Mesendoderm (in vitro differentiated cells): ENCODE results near the gene HDAC4.

Experiments used
- DNase-seq: peaks from one replicate; pipeline ENCODE4 v3.0.0; 2013
- H2AK5ac ChIP-seq: 2 replicates; pipeline ENCODE4 v1.6.1; 2013; ENCODE audit warnings: low read length, inconsistent platforms
- H2BK120ac ChIP-seq: 2 replicates; pipeline ENCODE4 v1.6.1; 2013; ENCODE audit warnings: low read depth, mild to moderate bottlenecking, low read length, moderate library complexity, mixed read lengths
- H2BK15ac ChIP-seq: replicated peaks from 2 replicates; pipeline ENCODE4 v1.6.1; 2013; ENCODE audit warnings: low read depth, mild to moderate bottlenecking, moderate library complexity
- H2BK5ac ChIP-seq: 2 replicates; pipeline ENCODE4 v1.6.1; 2013; ENCODE audit warnings: low read length, inconsistent platforms
- H3K18ac ChIP-seq: 2 replicates; pipeline ENCODE4 v1.6.1; 2013; ENCODE audit warnings: mild to moderate bottlenecking, low read length, mixed read lengths
- H3K23ac ChIP-seq: one replicate; pipeline ENCODE4 v1.6.1; 2013; ENCODE audit warnings: low read length
- H3K27ac ChIP-seq: 2 replicates; pipeline ENCODE4 v1.5.1; 2013; ENCODE audit warnings: low read depth, mild to moderate bottlenecking, inconsistent platforms, low read length, moderate library complexity
- H3K27me3 ChIP-seq: 2 replicates; pipeline ENCODE4 v1.6.1; 2013; ENCODE audit warnings: low read length, control low read depth, mild to moderate bottlenecking, inconsistent platforms; ENCODE audit not compliant: insufficient read depth, poor library complexity
- H3K36me3 ChIP-seq: 2 replicates; pipeline ENCODE4 v1.6.1; 2013; ENCODE audit warnings: low read length, inconsistent platforms; ENCODE audit not compliant: control insufficient read depth, insufficient read depth
- H3K4ac ChIP-seq: one replicate; pipeline ENCODE4 v1.6.1; 2013; ENCODE audit warnings: low read depth, mild to moderate bottlenecking, low read length, moderate library complexity
- H3K4me1 ChIP-seq: 2 replicates; pipeline ENCODE4 v1.6.1; 2013; ENCODE audit warnings: low read depth, low read length, inconsistent platforms; ENCODE audit not compliant: control insufficient read depth
- H3K4me2 ChIP-seq: 2 replicates; pipeline ENCODE4 v1.6.1; 2013; ENCODE audit warnings: low read length
- H3K4me3 ChIP-seq: 2 replicates; pipeline ENCODE4 v1.5.1; 2013; ENCODE audit warnings: mild to moderate bottlenecking, low read length
- H3K56ac ChIP-seq: one replicate; pipeline ENCODE4 v1.6.1; 2013; ENCODE audit warnings: low read length
- H3K79me1 ChIP-seq: 2 replicates; pipeline ENCODE4 v1.6.1; 2013; ENCODE audit warnings: low read length, inconsistent platforms
- H3K79me2 ChIP-seq: 2 replicates; pipeline ENCODE4 v1.6.1; 2013; ENCODE audit warnings: mild to moderate bottlenecking, low read length; ENCODE audit not compliant: control insufficient read depth, insufficient read depth
- H3K9ac ChIP-seq: 2 replicates; pipeline ENCODE4 v1.6.1; 2013; ENCODE audit warnings: low read length, inconsistent platforms
- H4K5ac ChIP-seq: one replicate; pipeline ENCODE4 v1.6.1; 2013; ENCODE audit warnings: low read length
- H4K8ac ChIP-seq: one replicate; pipeline ENCODE4 v1.6.1; 2013; ENCODE audit warnings: low read depth, mild to moderate bottlenecking, control low read depth, low read length, moderate library complexity
- WGBS: extraction: QIAGEN DNeasy Blood & Tissue Kit; methylation state at CpG from one replicate; pipeline ENCODE4 v1.1.7; 2013; ENCODE audit warnings: low lambda C conversion rate, missing lambda C conversion rate; ENCODE audit not compliant: insufficient coverage; ENCODE audit errors: extremely low coverage; 5-methylcytosine and 5-hydroxymethylcytosine counted together

HDAC4 gene

DNA sequence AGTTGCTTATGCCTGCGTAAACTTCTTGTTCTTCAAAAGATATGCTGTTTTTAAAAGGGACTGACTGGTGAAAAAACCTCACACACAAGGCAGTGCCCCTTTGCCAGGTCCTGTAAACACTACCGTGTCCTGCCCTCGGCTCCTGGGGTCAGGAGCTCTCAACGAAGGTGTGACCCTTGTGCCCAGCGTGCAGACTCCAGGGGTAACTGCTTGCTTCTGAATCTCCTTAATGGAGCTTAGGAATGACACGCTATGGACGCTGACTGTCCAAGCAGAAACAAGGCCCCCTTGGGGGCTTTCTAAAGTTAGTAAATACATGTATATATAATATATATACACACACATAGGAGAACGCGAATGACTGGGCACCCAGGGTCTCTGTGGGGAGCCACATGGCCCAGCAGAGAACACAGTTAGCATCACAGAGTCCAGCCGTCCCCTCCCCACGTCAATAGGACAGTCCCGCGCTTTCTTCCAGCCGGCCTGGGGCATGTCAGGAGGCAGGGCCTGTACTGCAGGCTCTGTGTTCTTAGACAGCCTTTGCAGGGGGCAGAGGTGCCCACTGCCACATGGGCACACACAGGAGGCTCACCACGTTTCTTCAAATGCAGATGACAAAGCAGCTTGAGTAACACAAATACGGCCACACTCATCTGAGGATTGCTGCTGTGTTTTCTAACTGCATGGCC, 96.1 kb downstream of the HDAC4 start:
- H3K27ac ChIP-seq: no peak overlapping the region
- peaks cover 2% of the 10 kb centered on the region for H3K4me1 ChIP-seq

GRCh38 chr2:239303711-239304532, 96.9 kb downstream of the HDAC4 start:
- WGBS: no CpG with 5 or more reads among the region's 21 CpGs
- H4K8ac ChIP-seq: no peak overlapping the region
- no peak overlapping the region for H2BK5ac ChIP-seq
- H3K27me3 ChIP-seq: no peaks in the 10 kb centered on the region
- H3K18ac ChIP-seq: no peak overlapping the region
- H3K4me2 ChIP-seq: no peak overlapping the region
- DNase-seq: no peak
- no peak overlapping the region for H3K9ac ChIP-seq
- no peak overlapping the region for H4K5ac ChIP-seq
- H3K4me1 ChIP-seq: peaks cover 2% of the 10 kb centered on the region
- H3K56ac ChIP-seq: no peak overlapping the region
- H2BK120ac ChIP-seq: no peak overlapping the region
- H3K36me3 ChIP-seq: no peaks in the 10 kb centered on the region
- peaks cover 17% of the 10 kb centered on the region for H3K79me1 ChIP-seq
- peaks cover 11% of the 10 kb centered on the region for H3K79me2 ChIP-seq
- H2AK5ac ChIP-seq: no peak overlapping the region
- H3K4ac ChIP-seq: no peak overlapping the region
- H3K4me3 ChIP-seq: no peak overlapping the region
- no peak overlapping the region for H2BK15ac ChIP-seq
- no peak overlapping the region for H3K27ac ChIP-seq
- H3K23ac ChIP-seq: no peak overlapping the region

More for the DNA sequence above, 96.1 kb downstream of the HDAC4 start:
- no peak overlapping the region for H3K9ac ChIP-seq
- no peak overlapping the region for H4K5ac ChIP-seq
- no peak for DNase-seq
- H2BK120ac ChIP-seq: no peak overlapping the region
- no peaks in the 10 kb centered on the region for H3K27me3 ChIP-seq
- peaks cover 12% of the 10 kb centered on the region for H3K79me2 ChIP-seq
- no peak overlapping the region for H3K23ac ChIP-seq
- WGBS: no CpG with 5 or more reads among the region's 16 CpGs
- H2BK15ac ChIP-seq: no peak overlapping the region
- no peak overlapping the region for H3K4ac ChIP-seq
- H3K36me3 ChIP-seq: no peaks in the 10 kb centered on the region
- no peak overlapping the region for H2BK5ac ChIP-seq
- H3K79me1 ChIP-seq: peaks cover 20% of the 10 kb centered on the region
- H3K4me2 ChIP-seq: no peak overlapping the region
- H3K56ac ChIP-seq: no peak overlapping the region
- H3K4me3 ChIP-seq: no peak overlapping the region
- no peak overlapping the region for H4K8ac ChIP-seq
- no peak overlapping the region for H2AK5ac ChIP-seq
- no peak overlapping the region for H3K18ac ChIP-seq

DNA sequence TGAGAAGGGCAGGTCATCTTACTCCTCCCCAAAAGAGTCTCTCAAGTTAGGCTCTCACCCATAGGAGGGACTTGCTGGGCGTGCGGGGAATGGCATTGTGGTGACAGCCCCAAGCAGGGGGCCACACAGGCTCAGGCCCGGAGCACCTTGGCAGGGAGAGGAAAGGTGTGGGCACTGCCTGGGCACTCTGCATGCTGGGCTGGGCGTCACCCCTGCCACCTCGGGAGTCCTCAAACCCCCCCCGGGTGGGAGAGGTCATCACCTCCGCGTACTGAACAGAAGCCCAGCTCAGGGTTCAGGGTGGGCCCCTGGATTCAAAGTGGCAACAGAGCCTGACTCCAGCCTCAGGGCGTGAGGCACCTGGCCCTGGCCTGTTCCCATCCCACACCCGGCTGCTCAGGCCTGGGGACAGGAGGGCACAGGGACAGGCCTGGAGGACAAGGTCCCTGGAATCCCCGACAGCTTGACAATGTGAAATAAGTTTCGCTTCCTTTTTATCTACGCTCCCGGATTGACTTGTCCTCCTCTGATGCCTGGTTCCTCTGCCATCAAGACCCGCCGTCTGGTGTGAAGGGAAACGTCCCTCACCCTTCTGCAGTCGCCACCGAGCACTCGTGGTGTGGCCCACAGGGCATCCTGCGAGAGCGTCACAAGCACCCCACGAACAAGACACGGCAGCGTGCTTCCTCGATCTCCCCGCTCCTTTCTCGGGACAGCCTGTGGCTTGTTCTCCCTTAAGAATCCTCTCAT, 97.8 kb downstream of the HDAC4 start:
- H2BK120ac ChIP-seq: no peak overlapping the region
- no peak overlapping the region for H3K4ac ChIP-seq
- H3K23ac ChIP-seq: no peak overlapping the region
- no peak overlapping the region for H4K8ac ChIP-seq
- no peak overlapping the region for H3K9ac ChIP-seq
- no peaks in the 10 kb centered on the region for H3K4me1 ChIP-seq
- H2AK5ac ChIP-seq: no peak overlapping the region
- no peak overlapping the region for H3K4me2 ChIP-seq
- peaks cover 11% of the 10 kb centered on the region for H3K79me2 ChIP-seq
- no peak overlapping the region for H4K5ac ChIP-seq
- no peak overlapping the region for H3K18ac ChIP-seq
- no peak for DNase-seq
- no CpG with 5 or more reads among the region's 28 CpGs for WGBS
- H3K56ac ChIP-seq: no peak overlapping the region
- no peak overlapping the region for H2BK15ac ChIP-seq
- no peaks in the 10 kb centered on the region for H3K27me3 ChIP-seq
- peaks cover 14% of the 10 kb centered on the region for H3K79me1 ChIP-seq
- H3K4me3 ChIP-seq: no peak overlapping the region
- H3K27ac ChIP-seq: no peak overlapping the region
- H2BK5ac ChIP-seq: no peak overlapping the region
- H3K36me3 ChIP-seq: no peaks in the 10 kb centered on the region

DNA sequence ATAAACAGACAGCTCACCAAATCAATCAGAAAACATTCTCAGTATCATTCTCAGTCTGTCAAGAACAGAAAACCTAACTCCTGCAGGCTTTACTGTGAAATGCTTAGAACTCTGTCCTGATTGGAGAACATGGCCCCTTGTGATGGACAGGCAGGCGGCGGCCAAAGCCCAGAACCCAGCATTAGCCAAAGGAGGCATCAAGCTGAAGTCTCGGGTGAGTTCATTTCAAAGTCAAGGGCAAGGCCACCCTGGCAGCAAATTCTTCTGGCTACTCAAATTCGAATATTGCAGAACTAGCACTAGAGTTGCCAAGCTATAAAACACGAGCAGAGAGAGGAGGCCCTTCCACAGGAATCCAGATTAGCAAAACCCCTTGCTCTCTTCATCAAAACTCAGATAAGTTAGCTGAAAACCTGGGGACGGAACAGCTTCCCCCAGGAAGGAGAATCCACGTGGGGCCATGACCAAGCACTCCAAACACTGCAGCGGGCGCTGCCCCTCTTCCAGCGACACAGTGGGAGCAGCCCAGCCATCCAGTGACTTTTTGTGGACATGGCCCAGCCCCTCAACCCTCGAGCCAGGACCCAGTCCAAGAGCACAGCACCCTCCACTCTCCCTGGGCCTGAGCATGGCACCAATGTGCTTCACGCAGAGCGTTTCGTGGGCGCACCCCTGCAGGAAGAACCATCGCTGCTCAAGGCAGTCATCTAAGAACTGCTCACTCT, 98.6 kb downstream of the HDAC4 start:
- Histone ChIP-seq H3K23ac (no peak overlapping the region), H3K36me3 (no peaks in the 10 kb centered on the region), H3K4me2 (no peak overlapping the region), H3K27ac (no peak overlapping the region), H3K4me1 (no peaks in the 10 kb centered on the region), H4K5ac (no peak overlapping the region), H2BK120ac (no peak overlapping the region), H3K79me1 (peaks cover 9% of the 10 kb centered on the region), H3K4me3 (no peak overlapping the region), H3K18ac (no peak overlapping the region), H4K8ac (no peak overlapping the region), H2BK5ac (no peak overlapping the region), H2AK5ac (no peak overlapping the region), H3K9ac (no peak overlapping the region), H2BK15ac (no peak overlapping the region), H3K56ac (no peak overlapping the region), H3K27me3 (no peaks in the 10 kb centered on the region), H3K79me2 (peaks cover 8% of the 10 kb centered on the region), H3K4ac (no peak overlapping the region)
- no CpG with 5 or more reads among the region's 16 CpGs for WGBS
- DNase-seq: no peak

DNA sequence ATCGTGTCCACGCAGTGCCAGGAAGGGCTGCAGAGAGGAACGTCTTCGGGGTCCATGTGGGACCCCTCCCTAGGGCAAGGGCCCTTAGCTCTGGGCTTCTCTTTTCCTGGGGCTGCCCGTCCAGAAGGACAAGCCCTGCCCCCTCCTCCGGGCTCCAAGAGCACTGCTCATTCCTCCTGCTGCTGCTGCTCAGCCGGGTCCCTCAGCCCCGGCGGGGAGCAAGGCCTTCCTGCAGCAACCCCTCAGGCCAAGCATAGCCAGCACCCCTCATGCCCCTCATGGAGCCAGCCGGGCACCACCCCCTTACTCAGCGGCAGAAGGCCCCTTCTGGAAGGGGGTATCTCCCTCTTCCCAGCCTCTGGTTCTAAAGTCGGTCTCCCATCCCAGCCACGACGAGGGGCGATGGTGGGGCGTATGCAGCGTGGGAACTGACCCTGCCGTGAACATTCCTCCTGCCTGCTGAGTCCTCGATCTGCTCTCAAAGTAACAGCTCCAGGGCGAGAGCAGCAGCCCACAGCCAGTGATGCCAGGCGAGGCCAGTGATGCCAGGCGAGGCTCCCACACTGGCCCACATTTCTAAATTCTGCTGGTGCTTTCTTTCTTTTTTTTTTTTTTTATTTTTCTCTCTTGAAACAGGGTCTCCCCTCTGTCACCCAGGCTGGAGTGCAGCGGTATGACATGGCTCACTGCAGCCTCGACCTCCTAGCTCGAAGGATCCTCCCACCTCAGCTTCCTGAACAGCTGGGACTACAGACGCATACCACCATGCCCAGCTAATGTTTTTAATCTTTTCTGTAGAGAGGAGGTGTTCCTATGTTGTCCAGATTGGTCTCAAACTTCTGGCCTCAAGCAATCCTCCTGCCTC, 99.7 kb downstream of the HDAC4 start:
- H3K36me3 ChIP-seq: no peaks in the 10 kb centered on the region
- no CpG with 5 or more reads among the region's 26 CpGs for whole genome bisulfite sequencing
- no peak overlapping the region for H3K56ac ChIP-seq
- H2BK120ac ChIP-seq: no peak overlapping the region
- H3K9ac ChIP-seq: no peak overlapping the region
- H3K23ac ChIP-seq: no peak overlapping the region
- H3K4me2 ChIP-seq: no peak overlapping the region
- H3K18ac ChIP-seq: no peak overlapping the region
- H3K27ac ChIP-seq: no peak overlapping the region
- peaks cover 8% of the 10 kb centered on the region for H3K79me2 ChIP-seq
- H3K27me3 ChIP-seq: no peaks in the 10 kb centered on the region
- H3K79me1 ChIP-seq: peaks cover 8% of the 10 kb centered on the region
- no peak overlapping the region for H3K4me3 ChIP-seq
- DNase-seq: no peak
- no peak overlapping the region for H4K8ac ChIP-seq
- H4K5ac ChIP-seq: no peak overlapping the region
- no peak overlapping the region for H2BK15ac ChIP-seq
- H3K4ac ChIP-seq: no peak overlapping the region
- H2BK5ac ChIP-seq: no peak overlapping the region
- H3K4me1 ChIP-seq: peaks cover under 1% of the 10 kb centered on the region
- H2AK5ac ChIP-seq: no peak overlapping the region
